ENCODE data around the gene SH2D7.

GRCh38 chr15:78077871-78078210 lies 14.5 kb upstream of the SH2D7 start:
- TF ChIP-seq, protein P1, sequence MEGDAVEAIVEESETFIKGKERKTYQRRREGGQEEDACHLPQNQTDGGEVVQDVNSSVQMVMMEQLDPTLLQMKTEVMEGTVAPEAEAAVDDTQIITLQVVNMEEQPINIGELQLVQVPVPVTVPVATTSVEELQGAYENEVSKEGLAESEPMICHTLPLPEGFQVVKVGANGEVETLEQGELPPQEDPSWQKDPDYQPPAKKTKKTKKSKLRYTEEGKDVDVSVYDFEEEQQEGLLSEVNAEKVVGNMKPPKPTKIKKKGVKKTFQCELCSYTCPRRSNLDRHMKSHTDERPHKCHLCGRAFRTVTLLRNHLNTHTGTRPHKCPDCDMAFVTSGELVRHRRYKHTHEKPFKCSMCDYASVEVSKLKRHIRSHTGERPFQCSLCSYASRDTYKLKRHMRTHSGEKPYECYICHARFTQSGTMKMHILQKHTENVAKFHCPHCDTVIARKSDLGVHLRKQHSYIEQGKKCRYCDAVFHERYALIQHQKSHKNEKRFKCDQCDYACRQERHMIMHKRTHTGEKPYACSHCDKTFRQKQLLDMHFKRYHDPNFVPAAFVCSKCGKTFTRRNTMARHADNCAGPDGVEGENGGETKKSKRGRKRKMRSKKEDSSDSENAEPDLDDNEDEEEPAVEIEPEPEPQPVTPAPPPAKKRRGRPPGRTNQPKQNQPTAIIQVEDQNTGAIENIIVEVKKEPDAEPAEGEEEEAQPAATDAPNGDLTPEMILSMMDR (IDR thresholded peaks at IDR 0.05) = no peak
- TF ChIP-seq POLR2A (IDR thresholded peaks at IDR 0.05) = no peak
